ENCODE measurements around the gene SHROOM3.

DNA sequence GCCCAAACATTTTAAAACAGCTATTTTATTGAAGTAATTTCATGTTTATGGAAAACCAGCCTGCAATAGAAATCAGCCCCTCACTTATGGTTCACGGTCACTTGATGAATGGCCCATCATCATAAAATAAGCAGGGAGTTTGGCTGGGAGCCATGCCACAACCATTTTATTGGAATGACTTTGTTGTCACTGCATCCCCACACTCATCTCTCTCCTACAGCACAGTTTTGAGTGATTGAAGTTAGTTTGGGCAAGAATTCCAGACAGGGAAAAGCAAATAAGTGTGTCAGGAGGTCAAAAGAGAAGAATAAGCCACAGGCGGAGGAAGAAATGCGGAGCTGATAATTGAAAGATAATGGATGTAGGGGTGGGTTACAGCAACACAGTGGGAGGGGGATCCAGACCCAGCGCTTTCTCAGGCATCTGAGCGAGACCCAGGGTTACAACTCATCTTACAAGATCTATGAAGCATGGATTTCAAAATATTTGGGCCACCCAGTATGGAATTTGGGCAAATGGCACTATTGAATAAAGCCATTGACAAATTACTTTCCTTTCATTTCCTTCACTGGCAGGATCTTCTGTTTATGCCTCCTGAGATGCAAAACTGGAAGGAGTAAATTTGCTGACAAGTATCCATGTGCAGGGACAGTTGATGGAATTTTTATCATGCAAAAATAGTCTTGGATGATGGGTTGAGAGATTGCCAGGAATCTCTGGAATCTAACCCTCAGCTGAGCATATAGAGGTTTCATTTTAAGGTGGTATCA is 100.8 kb downstream of the SHROOM3 start:
- TF ChIP-seq POLR2A (IDR thresholded peaks at IDR 0.05): no peak
- TF ChIP-seq, protein P1, sequence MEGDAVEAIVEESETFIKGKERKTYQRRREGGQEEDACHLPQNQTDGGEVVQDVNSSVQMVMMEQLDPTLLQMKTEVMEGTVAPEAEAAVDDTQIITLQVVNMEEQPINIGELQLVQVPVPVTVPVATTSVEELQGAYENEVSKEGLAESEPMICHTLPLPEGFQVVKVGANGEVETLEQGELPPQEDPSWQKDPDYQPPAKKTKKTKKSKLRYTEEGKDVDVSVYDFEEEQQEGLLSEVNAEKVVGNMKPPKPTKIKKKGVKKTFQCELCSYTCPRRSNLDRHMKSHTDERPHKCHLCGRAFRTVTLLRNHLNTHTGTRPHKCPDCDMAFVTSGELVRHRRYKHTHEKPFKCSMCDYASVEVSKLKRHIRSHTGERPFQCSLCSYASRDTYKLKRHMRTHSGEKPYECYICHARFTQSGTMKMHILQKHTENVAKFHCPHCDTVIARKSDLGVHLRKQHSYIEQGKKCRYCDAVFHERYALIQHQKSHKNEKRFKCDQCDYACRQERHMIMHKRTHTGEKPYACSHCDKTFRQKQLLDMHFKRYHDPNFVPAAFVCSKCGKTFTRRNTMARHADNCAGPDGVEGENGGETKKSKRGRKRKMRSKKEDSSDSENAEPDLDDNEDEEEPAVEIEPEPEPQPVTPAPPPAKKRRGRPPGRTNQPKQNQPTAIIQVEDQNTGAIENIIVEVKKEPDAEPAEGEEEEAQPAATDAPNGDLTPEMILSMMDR (IDR thresholded peaks at IDR 0.05): no peak

Data from body of pancreas (tissue), 4 donors.